Activated B cell treated with CpG ODN at 0.5 μM for 24 hours (primary cell): ENCODE results near the gene CADPS2. TPM values are rescaled to one million over a fixed set of nuclear protein-coding genes. Genes with fewer than 3 reads are reported as not detected.

Experiments
- ATAC-seq: fragments of 200-7000 bp; cut with Tn5 transposase; one replicate; pipeline ENCODE4 v1.10.0; 2021; ENCODE audit warnings: low read depth, mild to moderate bottlenecking, moderate library complexity
- CTCF ChIA-PET: fragments of 350-600 bp; sonication (Branson Sonifier 250); formaldehyde crosslinking; loops from one replicate; lab custom pipeline; 2021; ENCODE audit warnings: antibody characterized with exemption; lab: Charles Lee
- POLR2A ChIA-PET: fragments of 350-600 bp; sonication (Branson Sonifier 250); formaldehyde crosslinking; loops from one replicate; lab custom pipeline; 2021; ENCODE audit warnings: antibody characterized with exemption; lab: Charles Lee
- DNase-seq: peaks from one replicate; pipeline ENCODE4 v3.0.0; 2022
- H3K27ac Mint-ChIP-seq: one replicate; pipeline ENCODE4 v1.8.0; 2020; ENCODE audit warnings: mixed read lengths
- H3K27me3 Mint-ChIP-seq: one replicate; pipeline ENCODE4 v1.8.0; 2021; ENCODE audit warnings: mixed read lengths
- H3K36me3 Mint-ChIP-seq: one replicate; pipeline ENCODE4 v1.8.0; 2021; ENCODE audit warnings: low read depth, mixed read lengths
- H3K4me1 Mint-ChIP-seq: one replicate; pipeline ENCODE4 v1.8.0; 2021; ENCODE audit warnings: mixed read lengths
- H3K4me3 Mint-ChIP-seq: one replicate; pipeline ENCODE4 v1.8.0; 2020; ENCODE audit warnings: mild to moderate bottlenecking, mixed read lengths
- H3K9me3 Mint-ChIP-seq: one replicate; pipeline ENCODE4 v1.8.0; 2020; ENCODE audit warnings: mixed read lengths
- intact Hi-C: fragments of 100-400 bp; cut with micrococcal nuclease; formaldehyde crosslinking; loops from one replicate; pipeline ENCODE4 v1.15.1; 2024
- total RNA-seq: library from RNA; stranded (reverse); gene quantifications from 2 replicates; pipeline ENCODE4 v1.2.3, GENCODE V29; 2022
- TF ChIP-seq, protein P1 (sequence below): fragments of 200-600 bp; IDR thresholded peaks from one replicate; pipeline ENCODE4 v1.8.0; 2022; ENCODE audit warnings: antibody characterized with exemption, mild to moderate bottlenecking

The CADPS2 gene
- total RNA-seq, 1 donor from 2014 or later, result not detected

DNA sequence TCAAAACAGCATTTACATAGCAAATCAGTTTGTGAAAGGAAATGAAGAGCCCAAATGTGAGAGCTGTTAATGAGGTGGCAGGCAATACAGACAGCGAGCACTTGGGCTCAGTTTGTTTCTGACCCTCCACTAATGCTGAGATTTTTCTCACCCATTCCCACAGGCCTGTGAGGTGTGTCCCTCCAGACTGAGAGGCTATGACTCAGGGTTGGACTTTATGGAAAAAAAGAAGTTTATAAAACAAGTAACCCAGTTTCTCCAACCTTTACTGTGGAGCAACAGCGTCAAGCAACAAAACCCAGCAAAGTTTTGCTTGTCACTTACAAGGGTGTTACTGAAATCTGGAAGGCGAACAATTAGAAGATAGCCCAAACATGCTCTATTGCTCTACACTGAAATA lies 576.8 kb downstream of the CADPS2 start:
- TF ChIP-seq, protein P1, sequence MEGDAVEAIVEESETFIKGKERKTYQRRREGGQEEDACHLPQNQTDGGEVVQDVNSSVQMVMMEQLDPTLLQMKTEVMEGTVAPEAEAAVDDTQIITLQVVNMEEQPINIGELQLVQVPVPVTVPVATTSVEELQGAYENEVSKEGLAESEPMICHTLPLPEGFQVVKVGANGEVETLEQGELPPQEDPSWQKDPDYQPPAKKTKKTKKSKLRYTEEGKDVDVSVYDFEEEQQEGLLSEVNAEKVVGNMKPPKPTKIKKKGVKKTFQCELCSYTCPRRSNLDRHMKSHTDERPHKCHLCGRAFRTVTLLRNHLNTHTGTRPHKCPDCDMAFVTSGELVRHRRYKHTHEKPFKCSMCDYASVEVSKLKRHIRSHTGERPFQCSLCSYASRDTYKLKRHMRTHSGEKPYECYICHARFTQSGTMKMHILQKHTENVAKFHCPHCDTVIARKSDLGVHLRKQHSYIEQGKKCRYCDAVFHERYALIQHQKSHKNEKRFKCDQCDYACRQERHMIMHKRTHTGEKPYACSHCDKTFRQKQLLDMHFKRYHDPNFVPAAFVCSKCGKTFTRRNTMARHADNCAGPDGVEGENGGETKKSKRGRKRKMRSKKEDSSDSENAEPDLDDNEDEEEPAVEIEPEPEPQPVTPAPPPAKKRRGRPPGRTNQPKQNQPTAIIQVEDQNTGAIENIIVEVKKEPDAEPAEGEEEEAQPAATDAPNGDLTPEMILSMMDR, result no peak
- peaks cover 59% of the 10 kb centered on the region for H3K27me3 Mint-ChIP-seq

DNA sequence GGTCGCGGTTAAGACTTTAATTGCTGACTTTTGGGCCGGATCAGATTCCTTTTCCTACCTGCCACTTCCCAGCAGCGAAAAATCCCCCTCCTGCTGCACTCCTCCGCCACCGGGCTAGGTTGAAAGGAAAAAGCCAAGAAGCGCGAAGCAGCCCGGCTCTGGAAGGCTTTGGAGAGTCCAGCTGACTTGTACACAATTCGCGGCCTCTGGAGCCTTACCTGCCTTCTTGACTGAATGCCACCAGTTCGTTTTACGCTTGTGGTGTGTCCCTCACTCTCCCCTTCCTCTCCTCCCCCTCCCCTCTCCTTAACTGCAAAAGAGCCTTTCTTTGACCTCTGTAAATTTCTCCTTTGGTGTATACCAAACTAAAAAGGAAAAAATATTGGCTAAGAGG lies 579.0 kb downstream of the CADPS2 start:
- Mint-ChIP-seq H3K9me3 (no peaks in the 10 kb centered on the region), H3K27me3 (peaks cover 62% of the 10 kb centered on the region), H3K36me3 (no peaks in the 10 kb centered on the region), H3K27ac (no peak overlapping the region), H3K4me1 (peaks cover 7% of the 10 kb centered on the region), H3K4me3 (no peak overlapping the region)
- TF ChIP-seq, protein P1, result no peak
- DNase-seq (no peak), ATAC-seq (no peak)
- ChIA-PET CTCF (no interaction called here), POLR2A (no interaction called here)
- intact Hi-C loops, result no loop called here

More for the DNA sequence above, 576.8 kb downstream of the CADPS2 start:
- ATAC-seq (no peak), DNase-seq (no peak)
- POLR2A ChIA-PET, result no interaction called here
- Mint-ChIP-seq H3K9me3 (no peaks in the 10 kb centered on the region), H3K27ac (no peak overlapping the region), H3K36me3 (no peaks in the 10 kb centered on the region), H3K4me1 (peaks cover 7% of the 10 kb centered on the region), H3K4me3 (no peak overlapping the region)
- CTCF ChIA-PET, result no interaction called here
- intact Hi-C loops, result no loop called here

DNA sequence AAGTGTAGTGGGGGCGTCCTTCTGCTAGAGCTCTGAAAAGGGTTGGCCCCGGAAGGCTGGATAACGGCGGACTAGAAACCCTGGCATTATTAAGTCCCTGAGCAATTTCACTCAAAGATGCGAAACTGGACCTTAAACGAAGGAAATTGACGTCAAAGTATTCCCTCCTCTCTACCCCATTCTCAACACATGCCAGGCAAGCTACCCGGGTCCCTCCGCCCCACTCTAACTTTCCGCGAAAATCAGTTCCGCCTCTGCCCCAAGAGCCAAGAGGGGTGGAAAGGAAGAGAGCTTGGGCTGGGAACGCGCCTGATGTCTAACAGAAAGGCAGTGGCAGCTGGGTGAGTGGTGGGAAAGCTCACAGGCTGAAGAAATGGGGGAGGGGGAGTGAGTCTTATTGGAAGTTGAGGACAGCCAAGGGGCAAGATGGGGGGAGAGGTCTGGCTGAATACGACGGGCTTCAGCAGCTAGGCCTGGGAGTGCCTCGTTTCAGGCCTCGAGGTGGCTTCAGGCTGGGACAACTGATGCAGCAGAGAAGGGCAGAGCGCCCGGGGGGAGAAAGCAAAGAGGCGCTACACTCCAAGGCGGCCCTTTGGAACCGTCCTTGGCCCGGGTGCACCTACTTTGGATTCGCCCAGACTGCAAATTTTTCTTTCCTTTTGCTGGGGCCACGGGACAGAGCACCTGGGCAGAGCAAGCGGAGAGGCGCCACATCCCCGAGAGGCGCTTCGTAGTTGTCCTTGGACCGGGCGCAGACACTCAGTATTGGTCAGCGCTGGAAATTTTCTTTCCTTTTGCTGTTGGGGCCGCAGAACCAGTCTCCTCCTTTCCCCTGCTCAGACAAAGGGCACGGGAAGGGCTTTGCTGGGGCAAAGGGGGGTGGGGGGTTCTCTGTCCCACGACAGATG lies 579.7 kb downstream of the CADPS2 start:
- ATAC-seq, result no peak
- DNase-seq, result no peak
- H3K27me3 Mint-ChIP-seq, result peaks cover 63% of the 10 kb centered on the region
- no peak overlapping the region for H3K27ac Mint-ChIP-seq
- intact Hi-C loops, result no loop called here
- ChIA-PET POLR2A (no interaction called here), CTCF (no interaction called here)
- H3K36me3 Mint-ChIP-seq, result no peaks in the 10 kb centered on the region
- TF ChIP-seq, protein P1, result no peak
- peaks cover 7% of the 10 kb centered on the region for H3K4me1 Mint-ChIP-seq
- no peaks in the 10 kb centered on the region for H3K9me3 Mint-ChIP-seq
- H3K4me3 Mint-ChIP-seq, result no peak overlapping the region

DNA sequence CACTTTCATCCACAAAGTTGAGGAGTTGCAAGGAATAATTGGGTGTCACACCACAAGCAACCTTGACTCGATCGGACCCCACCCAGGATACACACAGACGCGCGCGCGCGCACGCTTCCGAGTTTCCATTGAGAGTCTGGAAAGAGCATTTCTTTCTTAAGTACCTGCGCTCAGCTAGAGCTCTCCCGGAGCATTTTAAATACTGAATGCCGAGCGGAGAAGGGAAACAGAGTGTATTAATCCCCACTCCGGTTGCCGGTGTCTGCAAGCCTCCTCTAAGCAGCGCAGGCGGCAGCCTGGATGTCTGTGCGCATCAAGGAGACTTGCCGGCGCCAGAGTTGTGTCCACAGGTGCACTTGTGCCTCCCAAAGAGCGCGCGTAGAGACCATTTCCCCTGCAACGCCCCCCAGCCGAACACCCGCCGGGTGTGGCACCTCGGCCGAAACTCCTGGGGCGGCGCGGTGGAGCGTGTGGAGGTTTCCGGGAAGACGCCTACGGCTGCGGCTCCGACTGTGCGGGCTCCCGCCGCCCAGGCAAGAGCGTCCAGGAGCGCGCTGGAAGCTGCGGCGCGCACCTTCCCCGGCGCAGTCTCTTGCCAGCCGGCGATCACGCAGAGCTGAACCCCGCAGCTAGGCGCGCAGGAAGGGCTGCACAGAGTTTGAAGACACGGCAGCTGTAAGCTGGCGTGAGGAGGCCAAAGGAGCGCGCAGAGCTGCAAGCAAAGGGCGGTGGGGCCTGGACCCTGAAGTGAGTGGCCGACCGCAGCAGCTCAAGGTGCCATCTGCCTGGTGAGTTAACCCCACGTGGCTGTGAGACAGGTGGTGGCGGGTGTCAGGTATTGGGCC lies 580.6 kb downstream of the CADPS2 start:
- ATAC-seq (no peak), DNase-seq (no peak)
- H3K4me3 Mint-ChIP-seq, result no peak overlapping the region
- intact Hi-C loops, result no loop called here
- H3K27me3 Mint-ChIP-seq, result peaks cover 63% of the 10 kb centered on the region
- POLR2A ChIA-PET, result no interaction called here
- TF ChIP-seq, protein P1, result no peak
- CTCF ChIA-PET, result no interaction called here
- peaks cover 2% of the 10 kb centered on the region for H3K4me1 Mint-ChIP-seq
- no peaks in the 10 kb centered on the region for H3K36me3 Mint-ChIP-seq
- H3K9me3 Mint-ChIP-seq, result no peaks in the 10 kb centered on the region
- H3K27ac Mint-ChIP-seq, result no peak overlapping the region

DNA sequence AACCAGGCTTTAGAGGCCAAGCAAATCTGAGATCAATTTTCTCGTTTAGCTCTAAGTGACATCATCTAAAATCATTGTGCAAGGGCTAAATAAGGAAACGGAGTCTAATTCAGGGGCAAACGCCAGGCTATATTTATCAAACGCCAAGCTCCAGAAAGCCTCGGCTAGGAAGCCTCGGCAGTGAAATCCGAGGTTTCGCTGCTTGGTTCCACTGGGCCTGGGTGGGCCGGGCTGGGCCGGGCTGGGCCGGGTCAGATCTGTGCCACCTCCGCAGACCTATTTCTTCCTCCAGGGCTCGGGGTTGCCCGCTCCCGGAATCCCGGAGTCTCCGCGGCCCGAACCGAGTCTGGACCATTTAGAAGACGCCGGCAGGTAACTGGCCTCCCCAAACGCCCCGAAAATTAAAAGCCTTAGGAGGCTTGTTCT lies 581.3 kb downstream of the CADPS2 start:
- CTCF ChIA-PET, result no interaction called here
- H3K27me3 Mint-ChIP-seq, result peaks cover 68% of the 10 kb centered on the region
- no peak overlapping the region for H3K27ac Mint-ChIP-seq
- ATAC-seq (no peak), DNase-seq (no peak)
- no peak overlapping the region for H3K4me3 Mint-ChIP-seq
- H3K9me3 Mint-ChIP-seq, result no peaks in the 10 kb centered on the region
- intact Hi-C loops, result no loop called here
- TF ChIP-seq, protein P1, result no peak
- H3K4me1 Mint-ChIP-seq, result peaks cover 2% of the 10 kb centered on the region
- H3K36me3 Mint-ChIP-seq, result no peaks in the 10 kb centered on the region
- POLR2A ChIA-PET, result no interaction called here
